GM19468 (cell line): Measurements from ENCODE around the gene EIF2D.
A peak's percentile ranks its signal among the peaks of the same experiment; 100 is the strongest.
"Not testable (repeated sequence)": the region's sequence is repeated elsewhere in the genome, so short reads cannot be mapped to it uniquely, and the experiment has no call there.

ENCODE experiments used
- ATAC-seq: cut with Tn5 transposase; IDR thresholded peaks from one replicate; pipeline ENCODE4 v1.9.1; 2021; ENCODE audit warnings: mild to moderate bottlenecking, moderate library complexity, moderate number of reproducible peaks; ENCODE audit not compliant: unreplicated experiment; ENCODE audit errors: extremely low read depth

EIF2D gene

DNA sequence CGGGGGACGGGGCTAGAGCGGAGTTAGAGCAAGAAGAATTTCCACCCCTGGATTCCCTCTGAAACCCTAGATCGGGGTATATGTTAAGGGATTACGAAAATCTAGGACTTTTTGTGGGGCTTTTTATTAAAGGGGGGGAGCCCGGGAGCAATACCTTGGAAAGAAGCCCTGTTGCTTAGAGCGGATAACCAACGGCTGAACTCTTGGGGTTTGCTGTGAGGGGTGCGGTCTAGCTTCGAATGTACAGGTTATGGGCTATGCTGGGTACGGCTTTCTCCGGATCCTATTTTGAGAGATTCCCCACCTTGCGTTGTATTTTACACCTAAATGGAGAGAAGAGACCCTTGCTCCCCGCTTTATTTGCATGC, 23.7 kb upstream of the EIF2D start:
- ATAC-seq: no peak

DNA sequence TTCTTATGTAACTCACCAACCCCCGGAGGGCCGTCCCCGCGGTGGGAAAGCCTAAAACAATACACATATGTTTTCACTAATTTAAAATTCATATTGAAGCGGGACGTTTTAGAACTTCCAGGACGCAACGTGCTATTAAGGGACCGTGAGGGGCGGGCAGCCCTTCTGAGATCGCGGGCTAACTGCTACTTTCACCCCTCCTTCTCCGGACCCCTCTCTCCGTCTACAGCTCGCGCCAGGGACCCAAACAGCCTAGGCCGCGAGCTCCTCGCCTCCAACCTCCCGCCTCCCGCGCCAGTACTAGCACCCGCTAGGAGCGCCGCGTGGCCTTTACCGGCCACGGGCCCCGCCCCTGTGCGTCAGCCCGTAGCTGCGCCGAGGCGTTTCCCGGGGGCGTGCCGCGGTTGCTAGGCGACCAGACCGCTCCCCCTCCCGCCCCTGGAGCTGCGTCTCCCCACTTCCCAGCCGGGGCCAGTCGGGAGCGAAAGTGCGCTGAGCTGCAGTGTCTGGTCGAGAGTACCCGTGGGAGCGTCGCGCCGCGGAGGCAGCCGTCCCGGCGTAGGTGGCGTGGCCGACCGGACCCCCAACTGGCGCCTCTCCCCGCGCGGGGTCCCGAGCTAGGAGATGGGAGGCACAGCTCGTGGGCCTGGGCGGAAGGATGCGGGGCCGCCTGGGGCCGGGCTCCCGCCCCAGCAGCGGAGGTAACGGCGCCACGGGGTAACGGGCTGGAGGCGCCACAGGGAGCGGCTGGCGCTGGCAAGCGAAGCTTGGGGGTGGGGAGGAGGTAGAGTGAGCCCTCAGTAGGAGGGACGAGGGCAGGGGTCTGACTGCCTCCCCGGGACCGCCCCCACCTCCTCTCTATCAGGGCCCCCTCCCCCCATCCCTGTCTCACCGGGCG, 23.1 kb upstream of the EIF2D start, which contains the start of gene DYRK3:
DYRK3 (plus strand) TSS at position 457 of the 898 bp plus-strand sequence; CDS start at position 625, 168 bp downstream.
- peak; percentile 58 for ATAC-seq

DNA sequence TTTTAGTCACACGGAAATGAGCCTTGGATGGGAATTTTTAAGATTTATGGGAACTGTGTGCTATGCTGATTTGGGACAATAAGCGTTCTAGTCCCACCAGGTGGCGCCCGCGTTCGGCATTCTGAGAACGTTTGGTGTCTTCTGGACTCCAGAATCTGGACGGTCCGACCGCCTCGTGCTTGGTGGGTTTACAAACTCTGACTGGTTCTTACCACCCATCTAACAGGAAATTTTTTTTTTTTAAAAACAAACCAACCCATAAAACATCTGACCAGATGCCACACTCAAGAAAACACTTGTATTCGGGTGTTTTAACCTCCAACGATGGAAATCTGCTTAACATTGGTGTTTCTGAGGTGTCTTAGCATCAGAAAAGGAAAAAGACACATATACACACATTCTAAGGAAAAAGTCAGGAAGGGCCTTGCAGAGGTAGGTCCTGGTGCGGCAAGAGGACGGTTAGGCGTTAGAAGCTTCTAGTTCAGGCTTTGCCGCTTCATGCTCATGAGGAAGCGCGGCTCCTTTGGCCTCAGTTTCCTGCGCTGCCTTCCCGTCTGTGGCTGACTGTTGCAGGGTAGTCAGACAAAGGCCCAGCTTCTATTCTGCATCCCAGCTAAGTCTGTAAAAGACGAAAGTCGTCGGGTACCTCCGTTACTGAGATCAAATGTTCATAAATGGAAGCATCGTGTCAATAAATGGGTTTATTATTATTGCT, 22.3 kb upstream of the EIF2D start:
- ATAC-seq: no peak

DNA sequence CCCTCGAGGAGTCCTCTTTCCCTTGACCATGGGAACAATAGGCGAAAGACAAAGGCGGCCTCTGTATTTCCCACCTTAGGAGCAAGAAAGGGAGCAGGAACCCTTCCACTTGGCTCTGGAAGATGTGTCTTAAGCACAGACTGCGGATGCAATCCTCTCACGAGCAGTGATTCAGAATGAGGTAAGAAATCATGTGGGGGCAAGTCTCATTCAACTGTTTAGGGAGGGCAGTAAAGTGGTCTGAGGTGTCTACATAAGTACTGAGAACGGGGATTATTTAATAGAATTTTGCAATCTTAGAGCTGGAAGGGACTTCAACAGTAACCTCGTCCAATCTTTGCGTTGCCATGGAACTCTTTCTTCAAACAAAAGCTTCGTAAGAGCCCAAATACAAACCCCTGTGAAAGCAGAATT, 21.4 kb upstream of the EIF2D start:
- ATAC-seq: no peak

DNA sequence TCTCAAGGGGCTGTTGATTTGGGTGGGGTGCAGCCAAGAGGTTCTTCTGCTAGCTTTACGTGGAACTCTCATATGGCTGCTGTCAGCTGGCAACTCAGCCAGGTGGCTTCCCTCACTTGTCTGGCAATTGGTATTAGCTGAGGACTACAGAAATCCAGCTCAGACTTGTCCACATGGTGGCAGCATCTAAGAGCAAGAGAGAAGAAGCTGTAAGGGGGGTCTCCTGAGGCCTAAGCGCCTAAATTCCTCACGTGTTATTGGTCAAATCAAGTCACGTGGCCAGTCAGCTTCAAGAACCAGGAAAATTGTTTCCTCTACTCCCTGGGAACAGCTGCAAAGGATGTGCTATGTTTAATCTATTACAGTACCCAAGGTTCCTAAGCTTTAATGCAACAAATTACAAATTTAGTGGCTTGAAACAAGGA, 18.8 kb upstream of the EIF2D start:
- no peak for ATAC-seq

DNA sequence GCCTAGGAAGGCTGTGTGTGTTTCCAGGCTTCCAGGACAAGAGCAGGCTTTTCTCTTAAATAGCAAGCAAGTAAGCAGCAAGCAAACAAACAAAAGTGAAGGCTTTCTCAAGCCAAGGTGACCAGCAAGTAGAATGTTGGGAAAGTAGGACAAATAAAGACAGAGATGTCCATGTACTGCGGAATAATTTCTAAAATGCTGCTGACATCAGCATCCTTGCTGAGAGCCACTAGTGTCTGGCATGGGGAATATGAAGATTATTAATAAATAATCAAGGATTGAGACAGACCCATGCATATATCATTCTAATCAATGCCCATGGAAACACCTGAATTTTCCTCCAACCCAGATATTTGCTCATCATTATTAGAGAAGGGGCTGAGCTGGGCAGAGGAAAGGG, 16.7 kb upstream of the EIF2D start:
- no peak for ATAC-seq

DNA sequence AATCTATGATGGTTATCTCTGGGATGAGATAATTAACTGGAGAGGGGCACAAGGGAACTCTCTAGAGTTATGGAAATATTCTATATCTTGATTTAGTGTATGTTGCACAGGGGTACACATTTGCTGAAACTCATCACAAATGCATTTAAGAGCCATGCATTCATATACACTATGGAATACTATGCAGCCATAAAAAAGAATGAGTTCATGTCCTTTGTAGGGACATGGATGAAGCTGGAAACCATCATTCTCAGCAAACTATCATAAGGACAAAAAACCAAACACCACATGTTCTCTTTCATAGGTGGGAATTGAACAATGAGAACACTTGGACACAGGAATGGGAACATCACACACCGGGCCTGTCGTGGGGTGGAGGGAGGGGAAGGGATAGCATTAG, 14.1 kb upstream of the EIF2D start:
- ATAC-seq: not testable (repeated sequence)

DNA sequence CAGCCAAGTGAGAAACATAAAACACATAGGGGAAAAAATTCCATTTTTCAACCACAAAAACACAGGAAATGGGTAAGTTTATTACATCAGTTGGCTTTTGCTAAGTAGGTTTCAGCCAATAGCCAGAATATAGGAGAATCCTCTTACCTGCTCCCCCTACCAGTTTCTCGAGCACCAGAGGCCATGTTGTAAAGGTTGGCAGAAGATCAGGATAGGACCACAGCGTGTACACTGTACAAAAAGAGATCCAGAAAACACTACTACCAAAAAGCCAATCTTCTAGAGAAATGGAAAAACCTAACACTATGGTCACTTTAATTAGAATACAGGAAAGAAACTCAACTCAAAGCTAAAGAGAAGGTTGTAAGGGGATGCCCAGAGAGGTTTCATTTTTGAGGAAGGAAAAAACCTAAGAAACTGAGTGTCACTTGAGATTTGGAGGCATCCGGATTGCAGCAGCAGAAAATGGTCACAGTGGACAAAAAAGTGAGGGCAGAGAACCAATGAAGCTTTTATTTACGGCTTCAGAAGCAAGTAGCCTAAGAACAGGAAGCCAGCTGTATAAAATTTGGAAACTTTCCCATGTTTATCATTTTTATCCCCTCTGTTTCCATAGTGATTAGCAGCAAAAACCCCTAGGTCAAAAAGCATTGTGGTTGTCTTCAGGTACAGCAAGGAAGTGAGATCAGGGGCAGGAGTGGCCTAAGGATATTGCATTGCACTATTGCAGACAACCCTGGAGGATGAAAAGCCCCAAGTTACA, 2.9 kb downstream of the EIF2D start:
- no peak for ATAC-seq

DNA sequence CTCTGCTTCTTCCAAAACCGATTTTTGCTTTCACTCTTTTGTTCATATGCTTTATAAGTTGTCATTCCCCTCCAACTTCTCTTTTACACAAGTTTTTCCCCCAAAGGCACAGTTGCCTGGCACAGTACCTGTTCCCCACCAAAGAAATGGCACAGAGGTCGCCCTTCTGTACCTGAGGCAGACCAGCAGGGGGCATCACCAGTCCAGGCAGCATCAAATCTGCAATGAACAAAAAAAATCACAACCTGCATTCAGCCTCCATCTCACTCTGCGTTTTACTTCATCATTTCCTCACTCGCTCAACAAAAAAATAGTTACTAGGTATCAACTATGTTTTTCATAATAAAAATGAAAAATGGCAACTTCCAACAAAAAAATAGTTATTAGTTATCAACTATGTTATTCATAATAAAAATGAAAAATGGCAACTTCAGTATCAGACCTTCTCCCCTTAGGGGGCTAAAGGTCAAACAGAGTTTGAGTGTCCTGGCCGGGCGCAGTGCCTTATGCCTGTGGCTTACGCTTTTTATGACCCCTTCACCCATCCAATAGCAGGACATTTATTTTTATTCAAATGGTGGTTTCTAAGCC, 4.1 kb downstream of the EIF2D start:
- ATAC-seq: no peak

DNA sequence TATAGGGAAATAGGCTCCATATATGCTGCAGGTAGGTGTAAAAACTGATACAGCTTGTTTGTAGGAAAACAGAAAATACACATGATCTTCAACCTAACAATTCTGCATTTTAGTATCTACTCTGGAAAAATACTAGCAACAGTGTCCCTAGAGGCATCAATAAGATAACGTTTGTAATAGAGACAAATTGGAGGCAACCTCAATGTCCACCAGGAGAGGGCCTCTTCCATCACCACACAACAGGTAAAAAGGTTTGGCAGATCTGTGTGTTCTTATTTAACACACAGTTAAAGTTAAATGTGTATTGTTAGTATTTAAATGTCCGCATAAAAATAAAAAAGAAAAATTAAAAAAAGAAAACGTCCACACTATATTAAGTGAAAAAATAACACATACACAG, 5.4 kb downstream of the EIF2D start:
- ATAC-seq: no peak

DNA sequence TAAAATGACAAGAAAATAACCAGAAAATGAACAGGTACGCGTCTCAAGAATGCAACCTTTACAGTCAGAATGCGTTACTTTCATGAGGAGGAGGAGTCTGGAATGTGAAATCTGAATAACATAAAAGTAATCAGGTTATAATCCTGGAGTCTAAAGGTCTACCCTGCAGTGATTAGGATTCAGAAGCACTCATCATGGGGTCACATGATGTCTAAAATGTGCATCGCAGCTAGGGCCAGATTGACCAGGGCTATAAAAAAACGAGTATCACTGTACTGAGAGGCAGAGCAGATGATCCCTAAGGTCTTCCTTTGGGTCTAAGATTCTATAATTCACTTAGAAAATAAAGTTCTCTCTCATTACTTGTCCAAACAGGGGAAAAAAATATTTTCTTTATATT, 7.4 kb downstream of the EIF2D start:
- ATAC-seq: no peak

DNA sequence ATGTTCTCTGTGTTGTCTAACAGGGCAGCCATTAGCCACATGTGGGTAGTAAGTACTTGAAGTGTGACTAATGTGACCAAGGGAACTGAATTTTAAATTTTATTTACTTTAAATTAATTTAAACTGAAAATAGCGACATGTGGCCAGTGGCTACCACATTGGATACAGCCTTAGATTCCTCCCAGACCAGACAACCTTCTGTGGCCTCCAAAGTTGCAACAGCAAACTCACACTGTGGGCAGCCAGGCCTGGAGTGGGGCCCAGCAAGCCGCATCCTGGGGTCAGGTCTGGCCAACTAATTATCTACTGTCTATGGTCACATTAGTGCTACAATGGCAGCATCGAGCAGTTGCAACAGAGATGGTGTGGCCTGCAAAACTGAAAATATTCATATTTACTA, 11.7 kb downstream of the EIF2D start:
- ATAC-seq: no peak

DNA sequence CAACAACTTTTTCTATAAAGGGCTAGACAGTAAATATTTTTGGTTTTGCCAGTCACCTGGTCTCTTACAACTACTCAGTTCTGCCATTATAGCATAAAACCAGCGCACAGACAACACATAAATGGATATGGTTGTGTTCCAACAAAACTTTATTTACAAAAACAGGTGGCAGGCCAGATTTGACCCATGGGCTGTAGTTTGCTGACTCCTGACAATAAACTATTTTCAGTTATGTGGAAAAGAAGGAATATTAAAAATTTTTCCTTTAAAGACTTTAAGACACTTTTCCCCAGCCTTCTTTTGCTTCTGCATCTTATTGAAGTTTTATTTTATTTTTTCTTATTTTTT, 16.0 kb downstream of the EIF2D start:
- no peak for ATAC-seq

DNA sequence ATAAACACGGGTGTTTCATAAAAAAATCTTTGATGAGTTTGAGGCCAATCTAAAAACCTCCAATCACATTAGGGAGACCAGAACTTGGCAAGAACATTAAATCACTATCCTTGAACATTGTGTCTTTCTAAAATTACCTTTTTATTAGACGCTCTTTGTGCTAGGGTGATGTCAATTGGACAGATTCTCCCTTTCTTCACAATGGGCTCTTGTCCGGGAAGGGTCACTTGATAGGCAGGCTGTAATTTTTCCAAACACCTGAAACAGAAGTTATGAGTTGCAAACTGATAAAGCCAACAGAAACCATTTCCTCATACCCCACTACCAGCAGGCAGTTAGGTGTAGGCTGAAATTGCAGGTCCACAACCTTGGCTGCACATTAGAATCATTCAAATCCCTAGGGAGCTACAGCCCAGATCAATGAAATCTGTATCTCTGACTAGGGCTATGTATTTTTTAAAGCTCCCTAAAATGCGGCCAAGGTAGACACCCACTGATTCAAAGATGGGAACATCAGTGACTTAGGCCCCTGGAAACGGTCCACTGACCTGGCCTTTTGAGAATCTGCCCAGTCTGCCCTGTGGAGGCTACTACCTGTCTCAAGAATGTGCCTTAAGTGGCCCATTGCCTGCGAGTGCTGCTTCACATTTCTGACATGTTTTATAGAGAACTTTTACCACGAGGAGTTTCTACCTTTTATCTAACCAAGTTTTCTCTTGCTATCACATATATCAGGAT, 16.5 kb downstream of the EIF2D start:
- ATAC-seq: no peak

DNA sequence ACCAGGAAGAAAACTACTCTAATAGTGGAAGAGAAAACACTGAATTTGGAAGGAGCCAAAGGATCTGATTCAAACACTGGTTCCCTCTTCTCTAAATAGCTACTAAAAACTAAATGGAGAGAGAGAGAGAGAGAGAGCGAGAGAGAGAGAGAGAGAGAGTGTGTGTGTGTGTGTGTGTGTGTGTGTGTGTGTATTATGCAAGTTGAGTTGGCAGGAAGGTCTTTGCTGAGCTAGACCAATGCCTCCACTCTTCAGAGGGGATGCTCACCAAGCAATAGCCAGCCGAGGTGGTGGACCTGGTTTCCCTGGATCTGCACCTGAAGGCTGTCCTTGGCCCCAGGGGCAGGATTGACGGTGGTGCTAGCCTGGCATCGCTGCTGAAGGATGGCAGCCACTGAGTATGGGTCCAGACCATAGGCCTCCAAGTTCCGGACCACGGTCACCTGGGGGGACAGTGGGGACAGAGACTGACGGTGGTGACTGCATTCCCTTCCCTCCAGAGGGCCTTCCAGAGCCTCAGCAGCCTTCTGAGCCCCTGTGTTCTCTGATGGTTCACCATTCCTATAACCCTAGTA, 18.8 kb downstream of the EIF2D start:
- no peak for ATAC-seq

DNA sequence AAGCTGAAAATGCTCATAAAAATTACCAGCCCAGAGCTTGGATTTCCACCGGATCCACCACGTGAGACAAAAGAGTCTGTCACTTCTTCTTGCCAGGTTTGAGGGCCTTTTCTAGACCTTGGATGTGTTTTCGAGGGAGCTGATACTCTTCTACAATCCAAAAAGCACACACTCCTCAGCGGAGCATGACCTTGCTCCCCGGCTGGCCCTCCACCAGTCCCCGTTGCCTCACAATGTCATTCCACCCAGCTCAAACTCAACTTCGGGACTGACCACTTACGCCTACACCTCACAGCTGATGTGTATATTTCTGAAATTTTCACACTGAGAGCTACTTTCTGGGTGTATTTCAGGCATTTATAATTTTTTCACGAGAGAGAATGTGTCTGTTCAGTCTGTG, 20.6 kb downstream of the EIF2D start:
- no peak for ATAC-seq

DNA sequence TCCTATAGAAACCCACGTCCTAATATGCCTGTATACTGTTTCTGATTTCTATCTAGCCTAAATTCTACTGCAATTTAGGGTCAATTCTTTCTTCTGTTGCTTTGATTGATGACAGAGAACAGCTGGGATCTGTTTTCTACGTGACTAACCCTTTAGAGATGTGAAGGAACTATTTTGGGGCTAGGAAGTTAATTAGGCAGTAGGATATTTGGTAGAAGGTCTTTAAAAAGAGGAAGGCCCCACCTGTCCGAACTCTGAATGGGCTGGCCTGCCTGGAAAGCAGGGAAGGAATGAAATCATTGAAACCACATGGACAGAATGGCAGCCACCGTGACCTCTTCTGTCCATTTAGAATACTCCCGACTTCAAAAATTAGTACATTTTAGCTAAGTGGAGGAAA, 21.0 kb downstream of the EIF2D start:
- no peak for ATAC-seq

DNA sequence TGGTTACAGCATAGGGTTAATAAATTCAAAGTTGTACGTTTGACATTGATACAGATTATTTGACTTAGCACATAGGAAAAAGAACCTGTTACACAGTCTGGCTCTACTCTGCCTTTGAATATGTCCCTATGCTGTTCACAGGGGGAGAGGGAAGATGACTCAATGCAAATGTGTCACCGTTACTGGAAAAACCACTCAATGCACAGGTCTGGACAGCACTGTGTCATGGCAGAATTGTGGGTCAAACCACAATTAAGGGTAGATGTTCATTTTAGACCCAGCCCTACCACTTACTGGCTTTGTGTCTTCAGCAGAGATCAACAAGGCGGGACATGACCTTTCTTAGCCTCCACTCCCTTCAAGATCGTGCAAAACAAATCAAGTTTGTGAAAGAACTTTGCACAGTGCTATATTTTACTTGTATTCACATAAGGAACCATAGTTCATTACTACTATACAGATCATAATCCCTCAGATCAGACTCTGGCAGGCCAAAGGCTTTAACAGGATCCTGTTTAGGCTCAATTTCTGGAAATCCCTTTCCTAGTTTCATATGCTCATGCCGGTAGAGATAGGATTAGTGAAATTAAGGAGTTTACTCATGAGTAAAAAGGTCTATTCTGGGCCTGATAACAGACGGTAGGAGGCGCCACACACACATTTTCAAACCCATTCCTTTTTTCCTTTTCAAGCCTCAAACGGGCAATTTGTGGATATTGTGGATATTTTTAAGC, 22.1 kb downstream of the EIF2D start:
- ATAC-seq: no peak

DNA sequence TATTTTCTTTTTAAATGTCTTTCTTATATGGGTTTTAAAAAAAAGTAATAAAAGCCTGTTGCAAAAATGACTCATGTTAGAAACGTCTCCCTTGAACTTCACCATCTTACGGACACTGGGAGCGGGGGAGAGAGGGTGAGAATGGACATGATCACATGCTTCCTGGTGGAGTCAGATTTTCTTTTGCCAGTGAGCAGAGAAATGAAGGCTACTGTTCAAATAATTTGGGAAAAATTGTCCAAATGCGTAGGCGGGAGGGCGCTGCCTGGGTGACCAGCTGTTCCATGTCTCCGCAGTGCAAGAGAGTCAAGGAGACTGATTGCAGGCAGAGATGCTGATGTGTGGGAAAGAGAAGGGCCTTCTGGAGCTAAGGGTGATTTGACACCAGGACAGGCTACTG, 23.1 kb downstream of the EIF2D start:
- ATAC-seq: no peak
